HepG2 (cell line): Measurements from ENCODE around the gene SETD1B. TPM values are rescaled to one million over a fixed set of nuclear protein-coding genes. Genes with fewer than 3 reads are reported as not detected.

Experiments
- AHR ChIP-seq: IDR thresholded peaks from 2 replicates; pipeline ENCODE4 v1.6.1; 2018; ENCODE audit warnings: missing genetic modification reagents, missing compliant biosample characterization
- ATF7-NPFF ChIP-seq: sonication (generic); formaldehyde crosslinking; IDR thresholded peaks from 2 replicates; pipeline ENCODE4 v1.8.1; 2023; ENCODE audit warnings: mild to moderate bottlenecking, low read depth, missing genetic modification reagents, moderate library complexity
- BCL3 ChIP-seq: sonication (generic); formaldehyde crosslinking; IDR thresholded peaks from 2 replicates; pipeline ENCODE4 v1.5.1; 2020; ENCODE audit warnings: mild to moderate bottlenecking, missing genetic modification reagents, moderate library complexity
- EHMT2 ChIP-seq: fragments of 200-600 bp; sonication (generic); IDR thresholded peaks from 2 replicates; pipeline ENCODE4 v1.7.0; 2017; ENCODE audit warnings: antibody characterized with exemption, low read depth, low read length, borderline replicate concordance
- HNRNPUL1 ChIP-seq: fragments of 200-400 bp; formaldehyde crosslinking; IDR thresholded peaks from 2 replicates; pipeline ENCODE4 v1.6.1; 2017; ENCODE audit warnings: low read depth, mild to moderate bottlenecking, low read length, moderate library complexity
- MAFG ChIP-seq: sonication (generic); formaldehyde crosslinking; IDR thresholded peaks from 2 replicates; pipeline ENCODE4 v1.5.1; 2020; ENCODE audit warnings: mild to moderate bottlenecking, missing genetic modification reagents
- NFIB ChIP-seq: sonication (generic); formaldehyde crosslinking; IDR thresholded peaks from 2 replicates; pipeline ENCODE4 v1.9.0; 2021; ENCODE audit warnings: missing genetic modification reagents, mild to moderate bottlenecking, borderline replicate concordance
- PAX8 ChIP-seq: sonication (generic); formaldehyde crosslinking; IDR thresholded peaks from 2 replicates; pipeline ENCODE4 v1.8.0; 2022; ENCODE audit warnings: mild to moderate bottlenecking, missing genetic modification reagents, borderline replicate concordance
- SIN3A ChIP-seq: IDR thresholded peaks from 2 replicates; pipeline ENCODE4 v1.6.1; 2011; ENCODE audit warnings: low read depth, mild to moderate bottlenecking, control low read depth, low read length, borderline replicate concordance
- SMARCC2 ChIP-seq: fragments of 450-650 bp; IDR thresholded peaks from 2 replicates; pipeline ENCODE4 v1.6.1; 2017; ENCODE audit warnings: antibody characterized with exemption, mild to moderate bottlenecking
- SP1 ChIP-seq, 2 experiments: fragments of 450-650 bp in 1 of 2; sonication (generic) in 1 of 2; formaldehyde crosslinking in 1 of 2; IDR thresholded peaks; 2 replicates each; pipeline versions ENCODE4 v1.4.0 to v1.6.1; 2016 to 2020; ENCODE audit warnings: missing genetic modification reagents in 1 of 2
- ZBTB26 ChIP-seq: IDR thresholded peaks from 2 replicates; pipeline ENCODE4 v1.6.1; 2016; ENCODE audit warnings: missing compliant biosample characterization, missing genetic modification reagents, borderline replicate concordance
- ZGPAT ChIP-seq: IDR thresholded peaks from 2 replicates; pipeline ENCODE4 v1.6.1; 2016; ENCODE audit warnings: mild to moderate bottlenecking
- ZKSCAN8 ChIP-seq: IDR thresholded peaks from 2 replicates; pipeline ENCODE4 v1.6.1; 2016; ENCODE audit warnings: borderline replicate concordance, missing genetic modification reagents, missing compliant biosample characterization
- ZNF251 ChIP-seq: sonication (generic); formaldehyde crosslinking; IDR thresholded peaks from 2 replicates; pipeline ENCODE4 v1.9.0; 2021; ENCODE audit warnings: mild to moderate bottlenecking, missing genetic modification reagents
- ZNF296 ChIP-seq: sonication (generic); formaldehyde crosslinking; conservative IDR thresholded peaks from 2 replicates; pipeline ENCODE4 v1.5.0; 2020; ENCODE audit warnings: mild to moderate bottlenecking, missing genetic modification reagents
- ZNF326 ChIP-seq: sonication (generic); formaldehyde crosslinking; IDR thresholded peaks from 2 replicates; pipeline ENCODE4 v1.4.0; 2020; ENCODE audit warnings: missing genetic modification reagents, borderline replicate concordance
- ZNF414 ChIP-seq: sonication (generic); formaldehyde crosslinking; IDR thresholded peaks from 2 replicates; pipeline ENCODE4 v1.5.0; 2020; ENCODE audit warnings: missing genetic modification reagents
- ZNF570 ChIP-seq: sonication (generic); formaldehyde crosslinking; IDR thresholded peaks from 2 replicates; pipeline ENCODE4 v1.4.0; 2020; ENCODE audit warnings: mild to moderate bottlenecking, missing genetic modification reagents, borderline replicate concordance
- ZNF660 ChIP-seq: sonication (generic); formaldehyde crosslinking; IDR thresholded peaks from 2 replicates; pipeline ENCODE4 v1.5.1; 2020; ENCODE audit warnings: mild to moderate bottlenecking, low read depth, missing genetic modification reagents, borderline replicate concordance
- ZNF761 ChIP-seq: sonication (generic); formaldehyde crosslinking; conservative IDR thresholded peaks from 2 replicates; pipeline ENCODE4 v1.4.0; 2020; ENCODE audit warnings: mild to moderate bottlenecking, missing genetic modification reagents
- ZNF784 ChIP-seq: sonication (generic); formaldehyde crosslinking; IDR thresholded peaks from 2 replicates; pipeline ENCODE4 v1.5.1; 2020; ENCODE audit warnings: missing genetic modification reagents, mild to moderate bottlenecking, borderline replicate concordance
- ZSCAN21 ChIP-seq: sonication (generic); formaldehyde crosslinking; IDR thresholded peaks from 2 replicates; pipeline ENCODE4 v1.8.0; 2022; ENCODE audit warnings: mild to moderate bottlenecking, missing genetic modification reagents, moderate library complexity, borderline replicate concordance
- ZSCAN22 ChIP-seq: sonication (generic); formaldehyde crosslinking; IDR thresholded peaks from 2 replicates; pipeline ENCODE4 v1.4.0; 2020; ENCODE audit warnings: mild to moderate bottlenecking, missing genetic modification reagents
- polyA plus RNA-seq, 8 experiments: library from polyadenylated mRNA; depleted of rRNA in 3 of 8; stranded (reverse) in 7 of 8; unstranded in 1 of 8; fragments of >200 nt; fragmentation: Illumina TruSeq in 4 of 8; extraction: Trizol in 4 of 8; gene quantifications; 2 replicates each; pipeline versions ENCODE4 v1.2.1 to v1.2.3, GENCODE V29; 2011 to 2016; ENCODE audit warnings: low read depth in 4 of 8, missing spikeins in 1 of 8, mixed read lengths in 1 of 8; ENCODE audit not compliant: insufficient read depth in 1 of 8
- total RNA-seq, 5 experiments: library from RNA; depleted of rRNA; stranded (reverse); fragments of >200 nt; fragmentation: Illumina TruSeq; extraction: Trizol; gene quantifications; 2 replicates each; pipeline ENCODE4 v1.2.3, GENCODE V29; 2016; ENCODE audit warnings: low read depth in 1 of 5

SETD1B gene
- total and polyA plus RNA-seq, 2 of the 13 experiments (the other 11 are each of a cell fraction or from before 2014, with no cell fraction given), result 1.1 to 1.4 TPM

GRCh38 chr12:121795034-121795968 is 8.5 kb upstream of the SETD1B start (continued):
- TF ChIP-seq ZGPAT (CRISPR knock-in tag), result no peak
- TF ChIP-seq ZSCAN22, result no peak
- peak; percentile 86; the same call in 1 of the 2 replicates for TF ChIP-seq ZSCAN21 (CRISPR knock-in tag)
- TF ChIP-seq ZNF784 (CRISPR knock-in tag), result no peak
- no peak for TF ChIP-seq ZNF761 (CRISPR knock-in tag)
- TF ChIP-seq ZNF660 (CRISPR knock-in tag), result no peak
- TF ChIP-seq ZNF296 (CRISPR knock-in tag), result no peak
- TF ChIP-seq AHR, result no peak
- TF ChIP-seq ATF7-NPFF (CRISPR knock-in tag), result peak; percentile 5; the same call in 1 of the 2 replicates
- TF ChIP-seq PAX8 (CRISPR knock-in tag), result 0 out of 2 replicates have a peak, but pooled peaks have one; percentile 13
- no peak for TF ChIP-seq ZNF251 (CRISPR knock-in tag)
- no peak for TF ChIP-seq HNRNPUL1
- peak; percentile 96 for TF ChIP-seq ZKSCAN8
- no peak for TF ChIP-seq ZNF414 (CRISPR knock-in tag)
- TF ChIP-seq BCL3 (CRISPR knock-in tag), result no peak
- TF ChIP-seq ZBTB26 (CRISPR knock-in tag), result no peak
- no peak for TF ChIP-seq SIN3A
- TF ChIP-seq SP1 (IDR thresholded peaks at IDR 0.05), result no peak
- TF ChIP-seq SP1 (CRISPR knock-in tag; IDR thresholded peaks at IDR 0.05), result no peak
- TF ChIP-seq NFIB, result no peak
- TF ChIP-seq MAFG, result no peak
- TF ChIP-seq ZNF570 (CRISPR knock-in tag), result no peak
- no peak for TF ChIP-seq EHMT2
- TF ChIP-seq SMARCC2, result no peak
- no peak for TF ChIP-seq ZNF326 (CRISPR knock-in tag)
